ENCODE results near the gene DNM1.

DNM1 gene

GRCh38 chr9:128280084-128280622 is 77.0 kb downstream of the DNM1 start:
- DNase-seq = no peak

GRCh38 chr9:128282500-128282899 is 79.3 kb downstream of the DNM1 start:
- no peak for DNase-seq

- DNase-seq = no peak
Measured at GRCh38 chr9:128285033-128285784, 82.0 kb downstream of the DNM1 start.

GRCh38 chr9:128286440-128286839 is 83.3 kb downstream of the DNM1 start:
- DNase-seq = no peak

DNA sequence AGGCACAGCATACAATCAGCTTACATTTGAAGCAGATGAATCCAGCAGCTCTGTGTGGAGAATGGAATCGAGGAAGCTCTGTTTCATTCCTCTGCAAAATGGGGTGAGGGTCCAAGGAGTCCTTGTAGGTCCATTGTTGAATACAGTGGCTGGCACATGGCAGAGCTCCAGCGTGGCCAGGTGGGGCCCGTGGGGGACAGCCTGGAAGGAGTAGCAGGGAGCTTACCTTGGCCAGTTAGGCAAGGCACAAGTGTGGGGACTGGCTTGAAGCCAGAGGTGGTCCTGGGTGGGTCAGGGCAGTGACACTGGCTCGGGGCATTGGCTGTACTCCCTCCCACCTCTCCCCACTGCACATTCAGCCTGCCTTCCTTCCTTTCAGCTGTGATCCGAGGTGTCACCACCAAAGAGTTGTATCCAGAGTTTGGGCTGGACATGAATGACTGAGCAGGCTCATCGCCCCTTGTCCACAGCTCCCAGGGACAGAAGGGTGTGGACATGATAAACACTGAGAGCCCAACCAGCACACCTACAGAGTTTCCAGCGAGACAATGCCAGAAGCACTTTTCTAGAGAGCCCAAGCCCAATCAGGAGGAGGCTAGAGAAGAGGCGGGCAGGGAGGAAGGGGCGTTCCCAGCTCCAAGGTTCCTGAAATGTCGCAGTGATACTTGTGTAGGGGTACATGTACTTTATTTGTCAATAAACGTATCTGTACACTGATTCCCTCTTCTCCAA is 85.3 kb downstream of the DNM1 start:
- DNase-seq = no peak

- no peak for DNase-seq
Measured at GRCh38 chr9:128292009-128292408, 88.8 kb downstream of the DNM1 start.

DNA sequence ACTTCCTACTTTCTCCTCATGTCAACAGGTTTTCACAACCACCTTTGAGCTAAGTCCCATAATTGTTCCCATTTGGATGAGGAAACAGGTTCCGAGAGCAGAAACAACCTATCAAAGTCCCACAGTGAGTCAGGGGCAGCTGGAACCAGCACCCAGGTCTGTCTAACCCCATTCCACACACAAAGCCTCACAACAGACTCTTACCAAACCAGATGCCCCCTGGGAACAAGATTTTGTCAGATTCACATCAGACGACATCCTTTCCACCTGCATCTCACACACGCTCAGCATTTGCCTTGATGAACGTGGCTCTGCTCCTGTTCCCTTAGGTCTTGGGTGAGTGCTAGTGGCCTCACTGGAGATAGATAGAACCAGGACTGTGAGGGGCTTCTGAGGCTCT is 89.9 kb downstream of the DNM1 start:
- no peak for DNase-seq

- no peak for DNase-seq
Measured at GRCh38 chr9:128294142-128294541, 91.0 kb downstream of the DNM1 start.

DNA sequence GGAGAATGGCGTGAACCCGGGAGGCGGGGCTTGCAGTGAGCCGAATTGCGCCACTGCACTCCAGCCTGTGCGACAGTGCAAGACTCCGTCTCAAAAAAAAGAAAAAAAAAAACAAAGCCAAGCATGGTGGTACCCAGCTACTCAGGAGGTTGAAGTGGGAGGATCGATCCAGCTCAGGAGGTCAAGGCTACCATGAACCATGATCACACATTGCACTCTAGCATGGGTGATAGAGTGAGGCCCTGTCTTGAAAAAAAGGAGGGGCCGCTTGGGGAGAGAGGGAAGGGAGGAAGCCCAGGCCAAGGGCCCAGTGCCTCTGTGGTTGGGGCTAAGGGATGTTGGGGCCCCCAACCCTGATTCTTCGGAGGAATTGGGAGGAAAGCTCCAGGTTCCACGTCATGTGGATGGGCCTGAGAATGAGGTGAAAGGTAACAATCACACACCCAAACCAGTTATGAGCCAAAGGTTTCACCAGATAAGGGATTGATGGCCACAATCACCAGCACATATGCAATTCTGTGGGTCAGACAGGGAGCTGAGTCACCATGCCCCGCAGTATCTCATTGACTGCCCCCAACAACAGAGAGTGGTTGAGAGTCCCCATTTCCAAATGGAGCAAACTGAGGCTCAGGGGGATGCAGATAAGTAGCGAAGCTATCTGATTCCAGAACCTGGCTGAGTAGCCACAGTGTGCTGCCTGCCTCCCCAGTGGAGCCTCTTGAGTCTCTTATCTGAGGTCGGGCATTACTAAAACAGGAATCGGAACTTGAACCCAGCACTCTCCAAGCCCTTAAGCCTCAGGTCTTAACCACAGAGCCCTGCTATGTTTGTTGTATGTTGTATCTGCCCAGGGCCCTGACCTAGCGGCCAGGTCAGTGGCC is 93.4 kb downstream of the DNM1 start:
- no peak for DNase-seq

GRCh38 chr9:128297221-128297773 is 94.1 kb downstream of the DNM1 start:
- DNase-seq = no peak

- no peak for DNase-seq
Measured at GRCh38 chr9:128298535-128299482, 95.6 kb downstream of the DNM1 start.

- DNase-seq = no peak
Measured at GRCh38 chr9:128304136-128304970, 101.2 kb downstream of the DNM1 start.
